Heart right ventricle (tissue), 16 donors: ENCODE results near the gene GRIN2B. TPM values are rescaled to one million over a fixed set of nuclear protein-coding genes. Genes with fewer than 3 reads are reported as not detected.
A peak's percentile ranks its signal among the peaks of the same experiment; 100 is the strongest.

ENCODE experiments used
- ATAC-seq, 8 donors: fragments of 200-7000 bp; cut with Tn5 transposase; one replicate each; pipeline ENCODE4 v1.9.1; 2020; ENCODE audit warnings: mild to moderate bottlenecking in 8 of 8, moderate library complexity in 8 of 8, moderate number of reproducible peaks in 1 of 8
- DNase-seq, 2 donors: peaks; one replicate each; pipeline ENCODE4 v3.0.0-alpha.2; 2020
- H3K27ac ChIP-seq, 10 donors: fragments of 200-600 bp; sonication (generic) in 2 of 10; one replicate each; pipeline versions ENCODE4 v1.5.0 to v1.8.0; 2020 to 2022; ENCODE audit warnings: mild to moderate bottlenecking in 3 of 10
- H3K27me3 ChIP-seq, 7 donors: fragments of 200-600 bp; one replicate each; pipeline ENCODE4 v1.8.0; 2021 to 2022; ENCODE audit warnings: mild to moderate bottlenecking in 2 of 7
- H3K36me3 ChIP-seq, 9 donors: fragments of 200-600 bp; sonication (generic) in 1 of 9; one replicate each; pipeline versions ENCODE4 v1.5.0 to v1.8.0; 2020 to 2022; ENCODE audit warnings: mild to moderate bottlenecking in 2 of 9
- H3K4me1 ChIP-seq, 9 donors: fragments of 200-600 bp; sonication (generic) in 1 of 9; one replicate each; pipeline versions ENCODE4 v1.5.0 to v1.8.0; 2020 to 2022; ENCODE audit warnings: mild to moderate bottlenecking in 4 of 9
- H3K4me3 ChIP-seq, 10 donors: fragments of 200-600 bp; sonication (generic) in 2 of 10; one replicate each; pipeline versions ENCODE4 v1.5.0 to v1.8.0; 2020 to 2022; ENCODE audit warnings: mild to moderate bottlenecking in 7 of 10, moderate library complexity in 2 of 10
- H3K9me3 ChIP-seq, 11 donors: fragments of 200-600 bp in 10 of 11; sonication (generic) in 2 of 11; one replicate each; pipeline versions ENCODE4 v1.5.0 to v1.8.0; 2013 to 2022; ENCODE audit warnings: mild to moderate bottlenecking in 2 of 11, control low read depth in 1 of 11, moderate library complexity in 1 of 11
- whole genome bisulfite sequencing, 2 donors: extraction: QIAGEN DNeasy Blood & Tissue Kit; methylation state at CpG; one replicate each; pipeline ENCODE4 v1.1.7; 2013; ENCODE audit warnings: inconsistent platforms in 1 of 2; 5-methylcytosine and 5-hydroxymethylcytosine counted together
- intact Hi-C, 10 donors: fragments of 100-400 bp; cut with DNase I; formaldehyde crosslinking; loops; one replicate each; pipeline versions ENCODE4 v1.11.1 to v1.14.2; 2022
- polyA plus RNA-seq, 2 donors: library from polyadenylated mRNA; stranded (reverse); fragments of 200-250 nt; gene quantifications; one replicate each; pipeline ENCODE4 v1.2.3, GENCODE V29; 2013
- total RNA-seq, 10 donors: library from RNA; stranded (reverse); fragmentation: NEBNext Ultra II Directional in 3 of 10; extraction: Animal tissue kit (Norgen Biotek cat#: 25700) in 3 of 10; gene quantifications; one replicate each; pipeline versions ENCODE4 v1.2.1 to v1.2.4, GENCODE V29; 2021 to 2023
- TF ChIP-seq, protein P1 (sequence below), 9 donors: fragments of 200-600 bp; sonication (generic) in 2 of 9; IDR thresholded peaks; one replicate each; pipeline versions ENCODE4 v1.5.0 to v1.8.0; 2021 to 2022; ENCODE audit warnings: antibody characterized with exemption in 9 of 9, mild to moderate bottlenecking in 5 of 9, moderate library complexity in 1 of 9
- donor health status: Arrhythmogenic right ventricular cardiomyopathy.
- donor health status: ischemic (EF 13 %, LVEDD 7.1; RV severe dilation, severe dysfunction).
- donor health status: healthy with polysubstance abuse.
- donor health status: DM: no; HTN: yes; CAD: no.
- donor health status: DM: no; HTN: no; CAD: no.
- donor health status: ischemic (EF 25% LVEDD 6.9; RV normal size, moderate dysfunction).
- donor health status: ischemic (EF 25% LVEDD 5.7; RV mildly dilated, moderate dysfunction).
- donor health status: healthy.
- donor health status: DM: yes; HTN: yes; CAD: no.
- donor health status: Ischemic cardiomyopathy.
- donor health status: ischemic (EF 35%, LVEDD 5.7; RV mildly dilated, moderate dysfunction).
- donor health status: nonischemic (EF 11% LVEDD 7.7; RV severe dilation, severe dysfunction).
- donor health status: DM: yes; HTN: yes; CAD: no.
- donor health status: PGD.
- donor health status: ischemic (EF 29% LVEDD 5.4; RV normal size, mild dysfunction).
- donor health status: nonischemic (EF 23%, LVEDD 6.1; RV moderate dilation, normal function).

Gene GRIN2B
- total and polyA plus RNA-seq, 12 donors, result 0.01 to 0.07 (median 0.06) TPM; not detected in 9

DNA sequence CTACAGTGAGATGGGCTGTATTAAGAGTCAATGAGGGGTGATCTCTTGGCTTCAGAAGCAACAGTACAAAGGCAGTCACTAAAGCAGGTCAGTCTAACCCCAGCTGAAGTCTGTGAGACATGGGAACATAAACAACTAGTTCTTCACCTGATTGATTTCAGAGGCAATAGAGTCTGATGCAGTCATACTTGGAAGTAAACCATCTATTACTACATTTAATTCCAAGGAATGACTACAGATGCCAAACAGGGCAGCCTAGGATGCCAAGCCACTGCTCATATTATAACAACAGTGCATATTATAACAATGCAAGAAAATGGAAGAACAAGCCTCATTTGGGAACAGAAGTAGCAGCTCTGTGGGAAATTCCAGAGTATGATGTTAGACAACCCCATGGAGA lies 35.8 kb downstream of the GRIN2B start:
- no peak overlapping the region for H3K27ac ChIP-seq
- no peaks in the 10 kb centered on the region for H3K4me1 ChIP-seq
- H3K27me3 ChIP-seq, result peaks cover 0 to 7% (median 3%) of the 10 kb centered on the region in 7 donors
- intact Hi-C loops, result loop anchor here in 1 of 10 donors (10.0 kb wide), 1 partner anchor 201 kb away; no protein-coding TSS in a partner anchor
- DNase-seq (no peak), ATAC-seq (no peak)
- TF ChIP-seq, protein P1, sequence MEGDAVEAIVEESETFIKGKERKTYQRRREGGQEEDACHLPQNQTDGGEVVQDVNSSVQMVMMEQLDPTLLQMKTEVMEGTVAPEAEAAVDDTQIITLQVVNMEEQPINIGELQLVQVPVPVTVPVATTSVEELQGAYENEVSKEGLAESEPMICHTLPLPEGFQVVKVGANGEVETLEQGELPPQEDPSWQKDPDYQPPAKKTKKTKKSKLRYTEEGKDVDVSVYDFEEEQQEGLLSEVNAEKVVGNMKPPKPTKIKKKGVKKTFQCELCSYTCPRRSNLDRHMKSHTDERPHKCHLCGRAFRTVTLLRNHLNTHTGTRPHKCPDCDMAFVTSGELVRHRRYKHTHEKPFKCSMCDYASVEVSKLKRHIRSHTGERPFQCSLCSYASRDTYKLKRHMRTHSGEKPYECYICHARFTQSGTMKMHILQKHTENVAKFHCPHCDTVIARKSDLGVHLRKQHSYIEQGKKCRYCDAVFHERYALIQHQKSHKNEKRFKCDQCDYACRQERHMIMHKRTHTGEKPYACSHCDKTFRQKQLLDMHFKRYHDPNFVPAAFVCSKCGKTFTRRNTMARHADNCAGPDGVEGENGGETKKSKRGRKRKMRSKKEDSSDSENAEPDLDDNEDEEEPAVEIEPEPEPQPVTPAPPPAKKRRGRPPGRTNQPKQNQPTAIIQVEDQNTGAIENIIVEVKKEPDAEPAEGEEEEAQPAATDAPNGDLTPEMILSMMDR (IDR thresholded peaks at IDR 0.05), result no peak
- H3K4me3 ChIP-seq, result no peak overlapping the region
- H3K9me3 ChIP-seq, result no peaks in the 10 kb centered on the region
- H3K36me3 ChIP-seq, result no peaks in the 10 kb centered on the region

DNA sequence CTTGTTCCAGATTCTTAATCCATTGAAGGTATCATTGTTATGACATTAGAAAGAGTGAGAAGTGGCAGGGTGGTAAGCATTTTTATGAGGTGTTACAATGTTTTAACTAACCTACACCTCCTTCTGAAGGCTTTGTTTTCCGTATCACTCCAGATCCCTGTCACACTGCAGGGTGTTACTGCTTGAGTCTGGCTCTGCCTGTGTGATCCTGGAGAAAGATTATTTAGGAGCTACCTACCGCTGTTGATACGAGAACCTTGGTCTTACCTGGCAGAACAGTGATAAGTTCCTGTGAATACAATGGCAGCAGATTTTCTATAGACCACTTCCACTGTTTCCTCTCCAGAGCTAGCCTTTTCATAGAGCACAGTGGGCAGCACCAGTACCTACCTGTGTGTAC lies 36.2 kb downstream of the GRIN2B start:
- intact Hi-C loops, result loop anchor here in 1 of 10 donors (10.0 kb wide), 1 partner anchor 200 kb away; no protein-coding TSS in a partner anchor
- WGBS, 2 donors, result 81 to 83% methylated on average over 3 of the region's 3 CpGs

DNA sequence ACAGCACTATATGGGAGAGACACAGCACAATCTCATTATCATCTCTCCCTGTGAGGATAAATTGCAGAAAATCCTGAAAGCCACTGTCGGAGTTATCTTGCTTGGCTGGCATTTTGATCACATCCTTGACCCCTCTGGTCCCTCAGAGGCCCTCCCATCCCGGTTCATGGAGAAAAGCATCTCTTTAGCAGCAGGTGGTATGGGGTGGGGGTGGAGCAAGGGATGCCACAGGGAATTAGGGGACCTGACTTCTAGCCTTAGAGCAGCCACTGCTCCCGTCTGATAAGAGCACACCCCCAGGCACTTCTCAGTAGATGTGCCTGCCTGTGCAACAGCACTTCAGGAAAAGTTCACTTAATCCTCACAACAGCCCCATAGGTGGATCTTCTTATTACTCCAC lies 38.6 kb downstream of the GRIN2B start:
- no peak overlapping the region for H3K27ac ChIP-seq
- H3K4me1 ChIP-seq, result no peaks in the 10 kb centered on the region
- DNase-seq, result no peak
- intact Hi-C loops, result loop anchor here in 6 of 10 donors (2.0 to 10.0 kb wide), 4 partner anchors 198 to 206 kb away; no protein-coding TSS in a partner anchor
- H3K36me3 ChIP-seq, result no peaks in the 10 kb centered on the region
- H3K27me3 ChIP-seq, result peaks cover 0 to 7% (median 0%) of the 10 kb centered on the region in 7 donors
- H3K4me3 ChIP-seq, result no peak overlapping the region
- TF ChIP-seq, protein P1 (IDR thresholded peaks at IDR 0.05), result no peak
- no peak for ATAC-seq
- WGBS, 2 donors, result 49 to 51% methylated on average over 3 of the region's 3 CpGs
- H3K9me3 ChIP-seq, result peaks cover 0 to 12% (median 7%) of the 10 kb centered on the region in 11 donors

More for the DNA sequence above, 36.2 kb downstream of the GRIN2B start:
- no peaks in the 10 kb centered on the region for H3K36me3 ChIP-seq
- H3K27ac ChIP-seq, result no peak overlapping the region
- peaks cover 0 to 7% (median 3%) of the 10 kb centered on the region in 7 donors for H3K27me3 ChIP-seq
- no peak for DNase-seq
- TF ChIP-seq, protein P1 (IDR thresholded peaks at IDR 0.05), result no peak
- H3K4me1 ChIP-seq, result no peaks in the 10 kb centered on the region
- no peak for ATAC-seq
- no peaks in the 10 kb centered on the region for H3K9me3 ChIP-seq
- H3K4me3 ChIP-seq, result no peak overlapping the region

DNA sequence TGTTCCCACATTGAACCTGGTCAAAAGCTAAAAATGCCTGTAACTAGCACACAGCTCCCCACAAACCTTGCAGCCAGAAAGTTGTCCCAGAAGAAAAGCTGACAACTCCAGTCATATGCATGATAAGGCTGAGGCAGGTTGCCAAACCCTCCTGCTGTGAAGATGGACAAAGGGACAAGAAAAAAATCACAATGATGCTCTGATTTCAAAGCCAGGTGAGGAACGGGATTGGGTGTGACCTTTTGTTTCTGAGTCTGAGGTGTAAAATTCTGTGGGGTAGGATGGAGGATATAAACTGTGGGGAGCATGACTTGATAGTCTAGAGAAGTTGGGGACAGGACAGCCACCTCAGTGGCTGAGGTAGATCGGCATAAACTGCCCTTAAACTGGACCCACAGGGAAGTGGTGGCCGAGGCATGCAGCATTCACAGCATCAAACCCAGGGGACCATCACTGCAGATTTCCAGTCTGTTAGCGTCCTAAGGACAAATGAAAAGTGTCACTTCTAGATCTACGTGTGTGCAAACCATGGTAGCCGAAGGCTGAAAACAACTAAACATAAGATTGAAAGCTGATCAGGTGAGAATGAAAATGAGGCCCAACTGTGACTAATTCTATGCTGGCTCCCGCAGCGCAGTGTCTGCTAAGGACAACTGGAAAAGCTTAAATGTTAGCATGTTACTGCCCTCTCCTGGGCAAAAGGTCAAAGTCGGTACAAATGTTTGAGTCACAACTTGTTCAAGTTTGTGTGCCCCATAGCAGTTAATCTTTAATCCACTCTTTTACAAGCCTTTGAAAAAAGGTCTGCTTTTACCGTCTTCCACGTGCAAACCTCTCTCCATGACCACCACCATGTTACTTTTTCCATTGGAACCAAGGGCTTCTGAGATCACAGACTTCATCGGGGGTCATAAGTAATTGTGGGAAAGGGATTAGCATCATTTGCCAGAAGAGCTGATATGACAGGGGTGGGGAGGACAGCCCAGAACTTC lies 39.8 kb downstream of the GRIN2B start:
- DNase-seq (peak in 1 of 2 donors; percentile 19), ATAC-seq (peak in 4 of 8 donors; percentile 46 to 82 (median 58))
- H3K9me3 ChIP-seq, result peaks cover 0 to 25% (median 18%) of the 10 kb centered on the region in 11 donors
- H3K36me3 ChIP-seq, result no peaks in the 10 kb centered on the region
- peaks cover 0 to 4% (median 0%) of the 10 kb centered on the region in 7 donors for H3K27me3 ChIP-seq
- no peak overlapping the region for H3K4me3 ChIP-seq
- WGBS, 2 donors, result 21 to 28% methylated on average over 12 of the region's 12 CpGs
- intact Hi-C loops, result loop anchor here in 7 of 10 donors (1.0 to 10.0 kb wide), 5 partner anchors 197 to 204 kb away; no protein-coding TSS in a partner anchor
- TF ChIP-seq, protein P1 (IDR thresholded peaks at IDR 0.05), result peak in 7 of 9 donors; percentile 39 to 57 (median 49)
- H3K27ac ChIP-seq, result no peak overlapping the region
- no peaks in the 10 kb centered on the region for H3K4me1 ChIP-seq
